Muscle layer of colon (tissue), 2 donors: ENCODE measurements around the gene APOH.

Experiments used
- H3K27ac ChIP-seq: one replicate; pipeline ENCODE4 v1.7.0; 2013; ENCODE audit warnings: low read depth, mild to moderate bottlenecking, low read length, moderate library complexity
- H3K27me3 ChIP-seq, 2 donors: one replicate each; pipeline ENCODE4 v1.7.0; 2013; ENCODE audit warnings: low read length in 2 of 2, mild to moderate bottlenecking in 2 of 2; ENCODE audit not compliant: insufficient read depth in 2 of 2, control insufficient read depth in 1 of 2
- H3K36me3 ChIP-seq: one replicate; pipeline ENCODE4 v1.7.0; 2013; ENCODE audit warnings: mild to moderate bottlenecking, low read length; ENCODE audit not compliant: insufficient read depth
- H3K4me1 ChIP-seq: one replicate; pipeline ENCODE4 v1.7.0; 2013; ENCODE audit warnings: mild to moderate bottlenecking, low read length; ENCODE audit not compliant: insufficient read depth
- H3K4me3 ChIP-seq, 2 donors: one replicate each; pipeline ENCODE4 v1.7.0; 2013; ENCODE audit warnings: low read length in 2 of 2, low read depth in 1 of 2, mild to moderate bottlenecking in 1 of 2, moderate library complexity in 1 of 2
- H3K9ac ChIP-seq: one replicate; pipeline ENCODE4 v1.7.0; 2013; ENCODE audit warnings: low read length
- H3K9me3 ChIP-seq: one replicate; pipeline ENCODE4 v1.7.0; 2013; ENCODE audit warnings: mild to moderate bottlenecking, low read length
- donor health status: abdominal sarcoma.
- donor health status: Adenocarcinoma of cecum.

Gene APOH

GRCh38 chr17:66228887-66229782 lies at the start of gene APOH:
Gene APOH (minus strand): TSS chr17:66229415. CDS start chr17:66229379, 36 bp downstream.
- H3K9me3 ChIP-seq, result no peaks in the 10 kb centered on the region
- no peak within 1 kb of the TSS for H3K4me3 ChIP-seq
- no peak within 1 kb of the TSS for H3K27ac ChIP-seq
- H3K9ac ChIP-seq, result no peak within 1 kb of the TSS
- H3K27me3 ChIP-seq, result no peaks in the 10 kb centered on the region
- no peaks in the 10 kb centered on the region for H3K36me3 ChIP-seq
- no peaks in the 10 kb centered on the region for H3K4me1 ChIP-seq

GRCh38 chr17:66277191-66277590 lies 48.0 kb upstream of the APOH start:
- H3K4me1 ChIP-seq, result peaks cover 3% of the 10 kb centered on the region
- no peak overlapping the region for H3K4me3 ChIP-seq
- H3K9ac ChIP-seq, result no peak overlapping the region
- H3K27me3 ChIP-seq, result no peaks in the 10 kb centered on the region
- H3K27ac ChIP-seq, result no peak overlapping the region
- no peaks in the 10 kb centered on the region for H3K36me3 ChIP-seq
- no peaks in the 10 kb centered on the region for H3K9me3 ChIP-seq

GRCh38 chr17:66276328-66276937 lies 47.2 kb upstream of the APOH start:
- peaks cover 3% of the 10 kb centered on the region for H3K4me1 ChIP-seq
- no peaks in the 10 kb centered on the region for H3K9me3 ChIP-seq
- no peak overlapping the region for H3K4me3 ChIP-seq
- no peak overlapping the region for H3K9ac ChIP-seq
- H3K27ac ChIP-seq, result no peak overlapping the region
- H3K27me3 ChIP-seq, result no peaks in the 10 kb centered on the region
- H3K36me3 ChIP-seq, result no peaks in the 10 kb centered on the region

GRCh38 chr17:66275651-66276050 lies 46.4 kb upstream of the APOH start:
- Histone ChIP-seq H3K9ac (no peak overlapping the region), H3K4me1 (peaks cover 3% of the 10 kb centered on the region)

GRCh38 chr17:66273586-66273848 lies 44.3 kb upstream of the APOH start:
- Histone ChIP-seq H3K4me3 (no peak overlapping the region), H3K27me3 (no peaks in the 10 kb centered on the region), H3K4me1 (peaks cover 3% of the 10 kb centered on the region), H3K36me3 (no peaks in the 10 kb centered on the region), H3K27ac (no peak overlapping the region), H3K9me3 (no peaks in the 10 kb centered on the region), H3K9ac (no peak overlapping the region)

More at GRCh38 chr17:66275651-66276050, 46.4 kb upstream of the APOH start:
- Histone ChIP-seq H3K36me3 (no peaks in the 10 kb centered on the region), H3K4me3 (no peak overlapping the region), H3K27me3 (no peaks in the 10 kb centered on the region), H3K9me3 (no peaks in the 10 kb centered on the region), H3K27ac (no peak overlapping the region)

- Histone ChIP-seq H3K4me1 (peaks cover 3% of the 10 kb centered on the region), H3K9me3 (no peaks in the 10 kb centered on the region), H3K36me3 (no peaks in the 10 kb centered on the region), H3K27me3 (no peaks in the 10 kb centered on the region), H3K9ac (no peak overlapping the region), H3K27ac (no peak overlapping the region), H3K4me3 (no peak overlapping the region)
Observed at GRCh38 chr17:66272811-66273585, 43.8 kb upstream of the APOH start.

GRCh38 chr17:66271512-66271911 lies 42.3 kb upstream of the APOH start:
- H3K4me1 ChIP-seq, result peaks cover 3% of the 10 kb centered on the region
- no peak overlapping the region for H3K4me3 ChIP-seq
- no peaks in the 10 kb centered on the region for H3K36me3 ChIP-seq
- H3K9me3 ChIP-seq, result no peaks in the 10 kb centered on the region
- H3K9ac ChIP-seq, result no peak overlapping the region
- H3K27me3 ChIP-seq, result no peaks in the 10 kb centered on the region
- no peak overlapping the region for H3K27ac ChIP-seq

GRCh38 chr17:66270106-66270505 lies 40.9 kb upstream of the APOH start:
- no peak overlapping the region for H3K9ac ChIP-seq
- H3K27ac ChIP-seq, result no peak overlapping the region
- H3K27me3 ChIP-seq, result no peaks in the 10 kb centered on the region
- no peak overlapping the region for H3K4me3 ChIP-seq
- H3K36me3 ChIP-seq, result no peaks in the 10 kb centered on the region
- H3K4me1 ChIP-seq, result peaks cover 3% of the 10 kb centered on the region
- H3K9me3 ChIP-seq, result no peaks in the 10 kb centered on the region

- no peak overlapping the region for H3K4me3 ChIP-seq
- no peaks in the 10 kb centered on the region for H3K27me3 ChIP-seq
- H3K27ac ChIP-seq, result no peak overlapping the region
- no peaks in the 10 kb centered on the region for H3K36me3 ChIP-seq
- no peaks in the 10 kb centered on the region for H3K9me3 ChIP-seq
- H3K9ac ChIP-seq, result no peak overlapping the region
- peaks cover 3% of the 10 kb centered on the region for H3K4me1 ChIP-seq
Observed at GRCh38 chr17:66268247-66268927, 39.2 kb upstream of the APOH start.

- H3K4me1 ChIP-seq, result no peaks in the 10 kb centered on the region
Observed at GRCh38 chr17:66264696-66265095, 35.5 kb upstream of the APOH start.

GRCh38 chr17:66262767-66263166 lies 33.6 kb upstream of the APOH start:
- H3K4me1 ChIP-seq, result no peaks in the 10 kb centered on the region
- H3K9ac ChIP-seq, result no peak overlapping the region
- H3K36me3 ChIP-seq, result no peaks in the 10 kb centered on the region
- H3K27ac ChIP-seq, result no peak overlapping the region
- H3K27me3 ChIP-seq, result no peaks in the 10 kb centered on the region
- H3K9me3 ChIP-seq, result no peaks in the 10 kb centered on the region
- H3K4me3 ChIP-seq, result no peak overlapping the region

More at GRCh38 chr17:66264696-66265095, 35.5 kb upstream of the APOH start:
- H3K36me3 ChIP-seq, result no peaks in the 10 kb centered on the region
- no peak overlapping the region for H3K27ac ChIP-seq
- no peak overlapping the region for H3K9ac ChIP-seq
- no peaks in the 10 kb centered on the region for H3K9me3 ChIP-seq
- H3K27me3 ChIP-seq, result no peaks in the 10 kb centered on the region
- no peak overlapping the region for H3K4me3 ChIP-seq
